GM18907 (cell line): Measurements from ENCODE around the gene NEK2.
A peak's percentile ranks its signal among the peaks of the same experiment; 100 is the strongest.
"Not testable (repeated sequence)": the region's sequence is repeated elsewhere in the genome, so short reads cannot be mapped to it uniquely, and the experiment has no call there.

Experiments
- ATAC-seq: cut with Tn5 transposase; IDR thresholded peaks from one replicate; pipeline ENCODE4 v1.9.1; 2021; ENCODE audit warnings: mild to moderate bottlenecking, moderate library complexity; ENCODE audit not compliant: unreplicated experiment

NEK2 gene

GRCh38 chr1:211695135-211695816 is 19.9 kb upstream of the NEK2 start:
- peak; percentile 43 for ATAC-seq

DNA sequence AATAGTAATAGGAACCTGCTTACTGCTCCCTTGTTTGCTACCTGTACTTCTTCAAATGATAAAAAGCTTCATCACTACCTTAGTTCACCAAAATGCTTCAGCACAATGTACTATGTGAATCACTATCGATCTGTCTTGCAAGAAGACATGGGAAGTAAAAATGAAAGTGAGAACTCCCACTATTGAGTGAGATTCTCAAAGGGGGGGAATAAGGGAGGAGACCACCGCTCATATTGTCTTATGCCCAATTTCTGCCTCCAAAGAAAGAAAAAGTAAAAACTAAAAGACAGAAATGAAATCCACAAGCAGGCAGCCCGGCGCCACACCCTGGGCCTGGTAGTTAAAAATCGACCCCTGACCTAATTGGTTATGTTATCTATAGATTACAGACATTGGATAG is 18.5 kb upstream of the NEK2 start:
- not testable (repeated sequence) for ATAC-seq

DNA sequence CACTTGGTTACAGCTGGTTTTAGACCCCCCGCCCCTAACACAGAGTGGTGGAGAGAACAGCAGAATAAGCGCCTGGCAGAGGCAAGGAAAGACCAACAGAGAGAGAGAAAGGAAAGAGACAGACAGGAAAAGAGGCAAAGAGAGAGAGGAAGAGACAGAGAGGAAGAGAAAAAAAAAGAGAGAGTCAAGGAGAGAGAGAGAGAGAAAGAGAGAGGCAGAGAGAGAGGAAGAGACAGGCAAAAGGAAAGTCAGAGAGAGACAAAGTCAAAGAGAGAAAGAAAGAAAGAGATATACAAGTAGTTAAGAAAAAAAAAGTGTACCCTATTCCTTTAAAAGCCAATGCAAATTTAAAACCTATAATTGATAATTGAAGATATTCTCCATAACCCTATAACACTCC is 13.0 kb upstream of the NEK2 start:
- ATAC-seq: no peak

DNA sequence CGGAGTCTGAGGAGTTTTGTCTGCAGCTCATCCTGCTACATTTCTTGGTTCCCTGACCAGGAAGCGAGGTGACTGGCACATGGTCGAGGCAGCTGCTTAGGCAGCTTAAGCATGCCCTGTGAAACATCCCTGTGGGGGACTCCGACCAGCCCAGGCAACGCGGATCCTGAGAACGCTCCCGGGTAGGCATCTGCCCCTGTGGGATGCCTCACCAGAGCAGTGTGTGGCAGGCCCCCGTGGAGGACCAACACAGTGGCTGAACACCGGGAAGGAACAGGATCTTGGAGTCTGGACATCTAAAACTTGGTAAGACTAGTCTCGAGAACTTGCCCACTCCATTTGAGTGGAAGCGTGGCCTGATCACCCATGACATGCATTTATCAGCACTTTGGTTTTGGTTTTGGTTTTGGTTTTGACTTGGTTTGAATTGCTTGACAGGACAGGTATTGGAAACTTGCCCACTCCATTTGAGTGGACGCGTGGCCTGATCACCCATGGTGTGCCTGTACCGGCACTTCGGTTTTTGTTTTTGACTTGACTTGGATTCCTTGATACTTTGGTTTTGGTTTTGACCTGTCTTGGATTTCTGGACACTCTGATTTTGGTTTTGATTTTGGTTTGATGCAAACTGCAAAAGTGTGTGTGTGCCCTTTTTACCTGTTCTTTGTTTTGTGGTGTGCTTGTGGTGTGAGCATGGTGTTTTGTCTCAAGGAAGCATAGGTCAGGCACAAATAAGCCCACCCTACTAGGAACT is 12.2 kb upstream of the NEK2 start:
- ATAC-seq: no peak

DNA sequence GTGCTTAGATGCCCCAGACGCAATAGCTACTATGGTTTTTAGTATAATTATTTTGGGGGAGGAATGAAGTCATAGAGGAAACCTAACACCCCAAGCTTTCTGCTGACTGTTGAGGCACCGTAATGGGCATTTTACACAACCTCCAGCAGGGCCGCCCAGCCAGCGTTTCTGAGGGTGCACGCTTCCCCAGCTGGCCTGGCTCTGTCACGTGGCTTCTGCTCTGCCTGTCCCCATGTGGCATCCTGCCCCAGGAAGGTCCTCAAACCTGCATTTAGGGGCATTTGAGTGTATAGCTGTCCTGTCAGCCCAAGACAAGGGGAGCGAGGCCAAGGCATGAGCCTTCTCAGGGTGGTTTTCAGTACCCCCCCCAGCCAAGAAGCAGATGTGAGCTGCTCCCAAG is 10.4 kb upstream of the NEK2 start:
- no peak for ATAC-seq

DNA sequence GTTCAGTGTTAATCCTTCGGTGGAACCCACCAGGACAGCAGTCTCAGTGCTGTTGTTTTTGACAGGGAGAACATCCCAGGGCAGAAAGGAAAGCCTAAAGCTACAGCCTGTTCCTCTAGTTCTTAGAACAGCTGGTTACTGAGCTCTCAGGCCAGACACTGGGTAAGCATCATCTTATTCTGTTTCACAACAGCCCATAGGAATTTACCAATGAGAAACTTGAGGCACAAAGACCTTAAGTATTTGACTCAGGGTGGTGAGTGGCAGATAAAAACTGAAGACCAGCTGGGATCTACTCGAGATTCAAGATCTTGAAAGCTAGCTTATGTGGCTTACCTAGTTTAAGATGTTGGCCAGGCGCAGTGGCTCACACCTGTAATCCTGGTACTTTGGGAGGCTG is 9.4 kb upstream of the NEK2 start:
- ATAC-seq: no peak

DNA sequence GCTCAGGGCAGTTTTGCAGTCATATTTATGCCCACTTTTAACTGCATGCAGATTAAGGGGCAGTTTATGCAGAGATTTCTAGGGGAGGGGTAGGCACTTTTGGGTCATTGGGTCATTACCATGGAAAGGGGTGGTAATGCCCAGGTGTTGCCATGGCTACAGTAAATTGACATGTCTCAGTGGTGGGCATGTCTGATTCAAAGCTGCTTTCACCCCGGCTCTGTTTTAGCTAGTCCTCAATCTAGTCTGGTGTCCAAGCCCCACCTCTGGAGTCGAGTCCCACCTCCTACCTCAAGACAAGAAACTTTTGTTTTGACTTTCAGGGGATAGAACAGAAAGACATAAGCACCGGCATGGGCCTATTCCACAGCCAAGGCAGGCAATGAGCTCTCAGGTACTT is 8.9 kb upstream of the NEK2 start:
- no peak for ATAC-seq

- no peak for ATAC-seq
Measured at GRCh38 chr1:211683396-211684297, 8.2 kb upstream of the NEK2 start.

DNA sequence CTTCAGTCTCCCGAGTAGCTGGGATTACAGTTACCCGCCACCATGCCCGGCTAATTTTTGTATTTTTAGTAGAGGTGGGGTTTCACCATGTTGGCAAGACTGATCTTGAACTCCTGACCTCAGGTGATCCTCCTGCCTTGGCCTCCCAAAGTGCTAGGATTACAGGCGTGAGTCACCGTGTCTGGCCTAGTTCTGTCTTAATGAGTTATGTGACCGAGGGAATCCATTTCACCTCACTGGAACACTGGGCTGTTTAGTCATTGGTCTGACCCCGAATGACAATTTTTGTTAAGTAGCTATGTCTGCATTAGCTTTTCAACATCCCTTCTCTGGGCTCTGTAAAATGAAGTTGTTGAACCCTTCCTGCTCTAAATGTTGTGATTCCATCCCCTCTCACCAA is 6.8 kb upstream of the NEK2 start:
- ATAC-seq: not testable (repeated sequence)

GRCh38 chr1:211680752-211681327 is 5.4 kb upstream of the NEK2 start:
- ATAC-seq: peak; percentile 79

DNA sequence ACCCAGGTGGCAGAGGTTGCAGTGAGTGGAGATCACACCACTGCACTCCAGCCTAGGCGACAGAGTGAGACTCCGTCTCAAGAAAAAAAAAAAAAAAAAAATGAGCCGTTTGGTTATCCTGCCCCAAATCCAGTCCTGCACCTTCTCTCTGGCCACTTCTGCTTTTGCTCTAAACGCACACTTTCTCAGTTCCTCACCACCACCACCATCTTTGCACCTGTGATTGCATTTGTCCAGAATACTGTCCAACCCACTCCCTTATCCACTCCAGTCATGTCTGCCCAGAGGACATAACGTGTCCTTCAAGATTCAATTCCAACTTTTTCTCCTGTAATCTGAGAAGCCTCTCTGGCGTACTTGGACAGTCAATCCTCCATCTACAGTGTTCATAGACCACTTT is 2.2 kb upstream of the NEK2 start:
- no peak for ATAC-seq

- no peak for ATAC-seq
Measured at GRCh38 chr1:211676761-211677160, 1.3 kb upstream of the NEK2 start.

GRCh38 chr1:211676106-211676583 is 724 bp upstream of the NEK2 start:
- no peak for ATAC-seq

- no peak for ATAC-seq
Measured at GRCh38 chr1:211667065-211667617, 8.3 kb downstream of the NEK2 start.

- no peak for ATAC-seq
Measured at GRCh38 chr1:211660718-211661222, 14.7 kb downstream of the NEK2 start.

- no peak for ATAC-seq
Measured at GRCh38 chr1:211656728-211657127, 18.7 kb downstream of the NEK2 start.

- peak; percentile 86 for ATAC-seq
Measured at GRCh38 chr1:211654838-211655787, 20.3 kb downstream of the NEK2 start.

DNA sequence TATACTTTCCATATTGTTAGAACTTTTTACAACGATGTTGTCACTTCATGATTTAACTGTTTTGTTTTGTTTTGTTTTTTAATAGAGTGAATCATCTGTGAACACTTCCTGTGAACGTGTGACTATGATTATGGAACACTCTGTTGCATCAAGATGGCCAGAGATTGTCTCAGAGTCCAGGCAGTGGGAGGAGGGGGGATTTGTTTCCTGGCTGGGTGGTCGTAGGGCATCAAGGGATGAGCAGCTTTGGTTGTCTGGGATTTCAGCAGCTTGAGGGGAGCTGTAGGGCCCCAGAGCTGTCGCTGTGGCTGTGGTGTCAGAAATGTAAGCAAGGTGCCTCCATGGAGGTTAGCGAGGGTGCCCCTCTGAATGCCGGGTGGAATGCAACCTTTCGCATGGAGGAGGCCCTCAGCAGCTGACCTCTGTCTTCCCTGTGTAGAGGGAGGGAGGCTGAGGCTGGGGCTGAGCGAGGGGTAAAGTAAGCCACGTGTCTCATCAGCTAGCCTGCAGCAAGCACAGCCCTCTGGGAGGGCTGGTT is 21.4 kb downstream of the NEK2 start:
- ATAC-seq: no peak

GRCh38 chr1:211653293-211653692 is 22.1 kb downstream of the NEK2 start:
- no peak for ATAC-seq
